Calu3 (cell line): Measurements from ENCODE around the gene CLEC16A. TPM values are rescaled to one million over a fixed set of nuclear protein-coding genes. Genes with fewer than 3 reads are reported as not detected.

Source experiments
- BruUV-seq: library from RNA; stranded (reverse); fragments of 400-500 nt; replicated peaks from 2 replicates; lab custom pipeline; 2021; lab: Mats Ljungman, UMichigan
- CTCF ChIA-PET: fragments of 300-600 bp; sonication (Branson Sonifier 250); formaldehyde crosslinking; loops from one replicate; lab custom pipeline; 2022; ENCODE audit warnings: antibody characterized with exemption; lab: Charles Lee
- DNase-seq: peaks from one replicate; pipeline ENCODE4 v3.0.0; 2022
- H3K27ac Mint-ChIP-seq: one replicate; pipeline ENCODE4 v1.8.0; 2022; ENCODE audit warnings: mixed read lengths; ENCODE audit not compliant: unreplicated experiment
- H3K27me3 Mint-ChIP-seq: one replicate; pipeline ENCODE4 v1.8.0; 2022; ENCODE audit warnings: mixed read lengths; ENCODE audit not compliant: unreplicated experiment
- H3K36me3 Mint-ChIP-seq: one replicate; pipeline ENCODE4 v1.8.0; 2022; ENCODE audit warnings: mild to moderate bottlenecking, moderate library complexity, mixed read lengths; ENCODE audit not compliant: insufficient read depth, unreplicated experiment
- H3K4me1 Mint-ChIP-seq: one replicate; pipeline ENCODE4 v1.8.0; 2022; ENCODE audit warnings: mild to moderate bottlenecking, low read depth, mixed read lengths; ENCODE audit not compliant: unreplicated experiment
- H3K4me3 Mint-ChIP-seq: one replicate; pipeline ENCODE4 v1.8.0; 2022; ENCODE audit warnings: mild to moderate bottlenecking, low read depth, moderate library complexity, mixed read lengths; ENCODE audit not compliant: unreplicated experiment
- H3K9me3 Mint-ChIP-seq: one replicate; pipeline ENCODE4 v1.8.0; 2022; ENCODE audit warnings: low read depth, mixed read lengths; ENCODE audit not compliant: unreplicated experiment
- intact Hi-C: fragments of 100-400 bp; cut with micrococcal nuclease; formaldehyde crosslinking; loops from one replicate; pipeline ENCODE4 v1.10.0; 2022; ENCODE audit not compliant: unreplicated experiment
- total RNA-seq: library from RNA; stranded (reverse); gene quantifications from 2 replicates; pipeline ENCODE4 v1.2.3, GENCODE V29; 2022
- TF ChIP-seq, protein P1 (sequence below): fragments of 200-600 bp; IDR thresholded peaks from one replicate; pipeline ENCODE4 v1.8.0; 2022; ENCODE audit warnings: antibody characterized with exemption; ENCODE audit not compliant: unreplicated experiment

Gene CLEC16A
- total RNA-seq, 1 experiment from 2014 or later: 33.0 TPM

DNA sequence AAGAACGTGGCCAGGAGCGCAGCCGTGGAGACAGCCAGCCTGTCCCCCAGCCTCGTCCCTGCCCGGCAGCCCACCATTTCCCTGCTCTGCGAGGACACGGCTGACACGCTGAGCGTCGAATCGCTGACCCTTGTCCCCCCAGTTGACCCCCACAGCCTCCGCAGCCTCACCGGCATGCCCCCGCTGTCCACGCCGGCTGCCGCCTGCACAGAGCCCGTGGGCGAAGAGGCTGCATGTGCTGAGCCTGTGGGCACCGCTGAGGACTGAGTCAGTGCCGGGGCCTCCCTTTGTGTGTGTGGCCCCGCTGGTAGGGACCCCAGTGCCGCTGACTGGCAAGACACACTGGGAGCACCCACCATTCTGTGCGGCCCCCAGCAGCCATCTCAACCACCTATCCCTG, 234.1 kb downstream of the CLEC16A start:
- intact Hi-C loops: no loop called here
- CTCF ChIA-PET: no interaction called here
- DNase-seq: no peak
- H3K4me3 Mint-ChIP-seq: no peak overlapping the region
- BruUV-seq: no TSS peak
- H3K4me1 Mint-ChIP-seq: no peaks in the 10 kb centered on the region
- H3K27ac Mint-ChIP-seq: no peak overlapping the region
- H3K36me3 Mint-ChIP-seq: peaks cover 13% of the 10 kb centered on the region
- TF ChIP-seq, protein P1, sequence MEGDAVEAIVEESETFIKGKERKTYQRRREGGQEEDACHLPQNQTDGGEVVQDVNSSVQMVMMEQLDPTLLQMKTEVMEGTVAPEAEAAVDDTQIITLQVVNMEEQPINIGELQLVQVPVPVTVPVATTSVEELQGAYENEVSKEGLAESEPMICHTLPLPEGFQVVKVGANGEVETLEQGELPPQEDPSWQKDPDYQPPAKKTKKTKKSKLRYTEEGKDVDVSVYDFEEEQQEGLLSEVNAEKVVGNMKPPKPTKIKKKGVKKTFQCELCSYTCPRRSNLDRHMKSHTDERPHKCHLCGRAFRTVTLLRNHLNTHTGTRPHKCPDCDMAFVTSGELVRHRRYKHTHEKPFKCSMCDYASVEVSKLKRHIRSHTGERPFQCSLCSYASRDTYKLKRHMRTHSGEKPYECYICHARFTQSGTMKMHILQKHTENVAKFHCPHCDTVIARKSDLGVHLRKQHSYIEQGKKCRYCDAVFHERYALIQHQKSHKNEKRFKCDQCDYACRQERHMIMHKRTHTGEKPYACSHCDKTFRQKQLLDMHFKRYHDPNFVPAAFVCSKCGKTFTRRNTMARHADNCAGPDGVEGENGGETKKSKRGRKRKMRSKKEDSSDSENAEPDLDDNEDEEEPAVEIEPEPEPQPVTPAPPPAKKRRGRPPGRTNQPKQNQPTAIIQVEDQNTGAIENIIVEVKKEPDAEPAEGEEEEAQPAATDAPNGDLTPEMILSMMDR: no peak
- H3K9me3 Mint-ChIP-seq: no peaks in the 10 kb centered on the region
- no peaks in the 10 kb centered on the region for H3K27me3 Mint-ChIP-seq

DNA sequence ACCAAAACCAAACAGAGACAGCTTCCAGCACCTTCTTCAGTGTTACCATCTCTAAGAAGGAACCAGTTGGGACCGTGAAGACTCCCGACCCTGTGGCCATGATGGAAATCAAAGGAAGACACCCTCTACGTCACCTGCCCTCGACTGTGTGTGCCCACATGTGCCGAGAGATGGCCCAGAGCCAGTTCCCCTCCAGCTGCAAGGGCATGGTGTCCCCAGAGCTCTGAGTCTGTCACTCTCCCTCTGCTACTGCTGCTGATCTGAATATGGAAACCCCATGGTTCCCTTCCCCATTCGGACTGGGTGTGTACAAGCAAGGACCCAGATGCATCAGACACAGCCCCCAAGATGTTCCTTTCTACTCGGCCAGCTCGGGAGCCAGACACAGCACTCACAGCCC, 235.2 kb downstream of the CLEC16A start:
- H3K4me1 Mint-ChIP-seq: no peaks in the 10 kb centered on the region
- H3K36me3 Mint-ChIP-seq: peaks cover 13% of the 10 kb centered on the region
- no peak overlapping the region for H3K27ac Mint-ChIP-seq
- TF ChIP-seq, protein P1: no peak
- no peak for DNase-seq
- CTCF ChIA-PET: no interaction called here
- no peaks in the 10 kb centered on the region for H3K9me3 Mint-ChIP-seq
- intact Hi-C loops: no loop called here
- no peaks in the 10 kb centered on the region for H3K27me3 Mint-ChIP-seq
- H3K4me3 Mint-ChIP-seq: no peak overlapping the region
- BruUV-seq: no TSS peak

DNA sequence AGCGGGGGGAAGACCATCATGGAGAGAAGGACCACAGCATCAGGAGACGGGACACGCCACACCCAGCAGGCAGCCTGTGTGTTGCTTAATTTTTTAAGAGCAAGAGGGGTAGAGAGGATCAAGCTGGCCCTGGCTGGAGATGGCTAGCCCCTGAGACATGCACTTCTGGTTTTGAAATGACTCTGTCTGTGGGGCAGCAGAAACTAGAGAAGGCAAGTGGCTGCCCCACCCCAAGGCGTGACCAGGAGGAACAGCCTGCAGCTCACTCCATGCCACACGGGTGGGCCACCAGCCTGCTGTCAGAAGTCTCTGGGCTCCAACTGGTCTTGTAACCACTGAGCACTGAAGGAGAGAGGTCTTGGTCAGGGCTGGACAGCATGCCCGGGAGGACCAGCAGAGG, 236.1 kb downstream of the CLEC16A start:
- CTCF ChIA-PET: no interaction called here
- Mint-ChIP-seq H3K36me3 (peaks cover 13% of the 10 kb centered on the region), H3K9me3 (no peaks in the 10 kb centered on the region), H3K27me3 (no peaks in the 10 kb centered on the region), H3K27ac (no peak overlapping the region), H3K4me3 (no peak overlapping the region), H3K4me1 (no peaks in the 10 kb centered on the region)
- intact Hi-C loops: no loop called here
- no TSS peak for BruUV-seq
- DNase-seq: no peak
- TF ChIP-seq, protein P1: no peak

DNA sequence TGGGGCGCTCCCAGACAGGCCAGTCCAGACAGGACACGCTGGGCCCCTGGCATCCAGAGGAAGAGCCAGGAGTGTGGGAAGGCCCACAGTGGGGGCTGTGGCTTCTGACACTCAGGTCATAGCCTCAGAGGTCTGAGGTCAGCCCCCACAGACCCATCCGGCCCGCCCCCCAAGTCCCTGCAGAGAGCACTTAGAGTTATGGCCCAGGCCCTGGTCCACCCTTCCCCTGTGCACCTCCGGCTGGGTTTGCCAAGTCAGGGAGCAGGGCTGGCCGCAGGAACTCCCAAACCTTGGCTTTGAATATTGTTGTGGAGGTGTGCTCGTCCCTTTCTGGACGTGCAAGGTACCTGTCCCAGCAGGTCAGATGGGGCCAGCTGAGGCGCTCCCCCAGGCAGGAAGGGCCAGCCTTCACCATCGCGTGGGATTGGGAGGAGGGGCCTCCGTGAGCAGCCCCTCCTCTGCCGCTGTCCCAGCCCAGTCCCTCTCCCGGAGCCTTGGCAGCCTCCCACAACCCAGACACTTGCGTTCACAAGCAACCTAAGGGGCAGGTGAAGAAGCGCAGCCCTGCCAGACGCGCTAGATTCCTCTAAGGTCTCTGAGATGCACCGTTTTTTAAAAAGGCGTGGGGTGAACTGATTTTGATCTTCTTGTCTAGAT, 237.0 kb downstream of the CLEC16A start:
- intact Hi-C loops: no loop called here
- TF ChIP-seq, protein P1: no peak
- BruUV-seq: no TSS peak
- CTCF ChIA-PET: no interaction called here
- Mint-ChIP-seq H3K9me3 (no peaks in the 10 kb centered on the region), H3K27ac (no peak overlapping the region), H3K27me3 (no peaks in the 10 kb centered on the region), H3K4me3 (no peak overlapping the region), H3K4me1 (no peaks in the 10 kb centered on the region), H3K36me3 (peaks cover 13% of the 10 kb centered on the region)
- no peak for DNase-seq
